ENCODE measurements around the gene KCTD10. TPM values are rescaled to one million over a fixed set of nuclear protein-coding genes. Genes with fewer than 3 reads are reported as not detected.

The KCTD10 gene
- total and polyA plus RNA-seq, 2 of the 13 experiments (the other 11 are each of a cell fraction or from before 2014, with no cell fraction given): 6.9 to 25.4 TPM

DNA sequence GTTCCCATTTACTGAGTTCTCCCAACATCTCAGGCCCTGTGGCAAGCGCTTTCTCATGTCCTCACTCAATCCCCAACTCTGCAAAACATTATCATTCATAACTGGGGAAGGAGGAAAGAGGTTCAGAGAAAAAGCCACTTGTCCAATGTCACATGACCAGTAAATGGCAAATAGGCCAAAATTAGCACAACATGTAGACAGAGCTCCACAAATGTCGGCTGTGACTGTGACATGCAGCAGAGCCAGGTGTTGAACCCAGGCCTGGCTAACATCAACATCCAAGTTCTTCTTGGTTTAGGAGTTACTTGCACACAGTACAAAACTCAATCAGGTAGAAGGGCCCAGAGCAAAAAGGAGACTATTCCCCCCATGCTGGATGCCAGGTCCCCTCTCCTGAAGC lies 10.8 kb downstream of the KCTD10 start:
- no peak overlapping the region for H3K4me2 ChIP-seq (ENCODE audit: low read depth, low read length)
- no peaks in the 10 kb centered on the region for H3K9me3 ChIP-seq (ENCODE audit: low read length)
- no peaks in the 10 kb centered on the region for H3K27me3 ChIP-seq (ENCODE audit: control insufficient read depth in 1 of 2, insufficient read depth in 2 of 2, low read length in 2 of 2)
- TF ChIP-seq BHLHE40 (IDR thresholded peaks at IDR 0.05; ENCODE audit: low read length): no peak
- no peak for TF ChIP-seq RBM39 (IDR thresholded peaks at IDR 0.05; ENCODE audit: low read depth, low read length, poor library complexity, severe bottlenecking)
- TF ChIP-seq MAFG (CRISPR knock-in tag; IDR thresholded peaks at IDR 0.05): no peak
- TF ChIP-seq FOXK2 (IDR thresholded peaks at IDR 0.05): no peak
- TF ChIP-seq, protein P1, sequence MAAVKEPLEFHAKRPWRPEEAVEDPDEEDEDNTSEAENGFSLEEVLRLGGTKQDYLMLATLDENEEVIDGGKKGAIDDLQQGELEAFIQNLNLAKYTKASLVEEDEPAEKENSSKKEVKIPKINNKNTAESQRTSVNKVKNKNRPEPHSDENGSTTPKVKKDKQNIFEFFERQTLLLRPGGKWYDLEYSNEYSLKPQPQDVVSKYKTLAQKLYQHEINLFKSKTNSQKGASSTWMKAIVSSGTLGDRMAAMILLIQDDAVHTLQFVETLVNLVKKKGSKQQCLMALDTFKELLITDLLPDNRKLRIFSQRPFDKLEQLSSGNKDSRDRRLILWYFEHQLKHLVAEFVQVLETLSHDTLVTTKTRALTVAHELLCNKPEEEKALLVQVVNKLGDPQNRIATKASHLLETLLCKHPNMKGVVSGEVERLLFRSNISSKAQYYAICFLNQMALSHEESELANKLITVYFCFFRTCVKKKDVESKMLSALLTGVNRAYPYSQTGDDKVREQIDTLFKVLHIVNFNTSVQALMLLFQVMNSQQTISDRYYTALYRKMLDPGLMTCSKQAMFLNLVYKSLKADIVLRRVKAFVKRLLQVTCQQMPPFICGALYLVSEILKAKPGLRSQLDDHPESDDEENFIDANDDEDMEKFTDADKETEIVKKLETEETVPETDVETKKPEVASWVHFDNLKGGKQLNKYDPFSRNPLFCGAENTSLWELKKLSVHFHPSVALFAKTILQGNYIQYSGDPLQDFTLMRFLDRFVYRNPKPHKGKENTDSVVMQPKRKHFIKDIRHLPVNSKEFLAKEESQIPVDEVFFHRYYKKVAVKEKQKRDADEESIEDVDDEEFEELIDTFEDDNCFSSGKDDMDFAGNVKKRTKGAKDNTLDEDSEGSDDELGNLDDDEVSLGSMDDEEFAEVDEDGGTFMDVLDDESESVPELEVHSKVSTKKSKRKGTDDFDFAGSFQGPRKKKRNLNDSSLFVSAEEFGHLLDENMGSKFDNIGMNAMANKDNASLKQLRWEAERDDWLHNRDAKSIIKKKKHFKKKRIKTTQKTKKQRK (IDR thresholded peaks at IDR 0.05; ENCODE audit: low read length): no peak
- no peak for TF ChIP-seq KMT2A (CRISPR knock-in tag; IDR thresholded peaks at IDR 0.05)
- TF ChIP-seq RORA (CRISPR knock-in tag; IDR thresholded peaks at IDR 0.05): no peak
- TF ChIP-seq, protein P2, sequence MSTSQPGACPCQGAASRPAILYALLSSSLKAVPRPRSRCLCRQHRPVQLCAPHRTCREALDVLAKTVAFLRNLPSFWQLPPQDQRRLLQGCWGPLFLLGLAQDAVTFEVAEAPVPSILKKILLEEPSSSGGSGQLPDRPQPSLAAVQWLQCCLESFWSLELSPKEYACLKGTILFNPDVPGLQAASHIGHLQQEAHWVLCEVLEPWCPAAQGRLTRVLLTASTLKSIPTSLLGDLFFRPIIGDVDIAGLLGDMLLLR (CRISPR knock-in tag; IDR thresholded peaks at IDR 0.05): no peak
- no peak for TF ChIP-seq KDM1A (CRISPR knock-in tag; IDR thresholded peaks at IDR 0.05)
- TF ChIP-seq MXI1 (IDR thresholded peaks at IDR 0.05; ENCODE audit: borderline replicate concordance, low read depth, low read length): no peak
- TF ChIP-seq, protein P3, sequence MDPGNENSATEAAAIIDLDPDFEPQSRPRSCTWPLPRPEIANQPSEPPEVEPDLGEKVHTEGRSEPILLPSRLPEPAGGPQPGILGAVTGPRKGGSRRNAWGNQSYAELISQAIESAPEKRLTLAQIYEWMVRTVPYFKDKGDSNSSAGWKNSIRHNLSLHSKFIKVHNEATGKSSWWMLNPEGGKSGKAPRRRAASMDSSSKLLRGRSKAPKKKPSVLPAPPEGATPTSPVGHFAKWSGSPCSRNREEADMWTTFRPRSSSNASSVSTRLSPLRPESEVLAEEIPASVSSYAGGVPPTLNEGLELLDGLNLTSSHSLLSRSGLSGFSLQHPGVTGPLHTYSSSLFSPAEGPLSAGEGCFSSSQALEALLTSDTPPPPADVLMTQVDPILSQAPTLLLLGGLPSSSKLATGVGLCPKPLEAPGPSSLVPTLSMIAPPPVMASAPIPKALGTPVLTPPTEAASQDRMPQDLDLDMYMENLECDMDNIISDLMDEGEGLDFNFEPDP (CRISPR knock-in tag; conservative IDR thresholded peaks at IDR 0.05): no peak
- TF ChIP-seq ZNF282 (IDR thresholded peaks at IDR 0.05; ENCODE audit: partially characterized antibody): no peak
- TF ChIP-seq SP4 (CRISPR knock-in tag; IDR thresholded peaks at IDR 0.05): no peak
- no peak for TF ChIP-seq ZNF124 (CRISPR knock-in tag; IDR thresholded peaks at IDR 0.05)
- TF ChIP-seq, protein P4, sequence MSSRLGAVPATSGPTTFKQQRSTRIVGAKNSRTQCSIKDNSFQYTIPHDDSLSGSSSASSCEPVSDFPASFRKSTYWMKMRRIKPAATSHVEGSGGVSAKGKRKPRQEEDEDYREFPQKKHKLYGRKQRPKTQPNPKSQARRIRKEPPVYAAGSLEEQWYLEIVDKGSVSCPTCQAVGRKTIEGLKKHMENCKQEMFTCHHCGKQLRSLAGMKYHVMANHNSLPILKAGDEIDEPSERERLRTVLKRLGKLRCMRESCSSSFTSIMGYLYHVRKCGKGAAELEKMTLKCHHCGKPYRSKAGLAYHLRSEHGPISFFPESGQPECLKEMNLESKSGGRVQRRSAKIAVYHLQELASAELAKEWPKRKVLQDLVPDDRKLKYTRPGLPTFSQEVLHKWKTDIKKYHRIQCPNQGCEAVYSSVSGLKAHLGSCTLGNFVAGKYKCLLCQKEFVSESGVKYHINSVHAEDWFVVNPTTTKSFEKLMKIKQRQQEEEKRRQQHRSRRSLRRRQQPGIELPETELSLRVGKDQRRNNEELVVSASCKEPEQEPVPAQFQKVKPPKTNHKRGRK (CRISPR knock-in tag; IDR thresholded peaks at IDR 0.05): no peak
- TF ChIP-seq GFI1 (CRISPR knock-in tag; IDR thresholded peaks at IDR 0.05; ENCODE audit: borderline replicate concordance): no peak
- TF ChIP-seq, protein P5, sequence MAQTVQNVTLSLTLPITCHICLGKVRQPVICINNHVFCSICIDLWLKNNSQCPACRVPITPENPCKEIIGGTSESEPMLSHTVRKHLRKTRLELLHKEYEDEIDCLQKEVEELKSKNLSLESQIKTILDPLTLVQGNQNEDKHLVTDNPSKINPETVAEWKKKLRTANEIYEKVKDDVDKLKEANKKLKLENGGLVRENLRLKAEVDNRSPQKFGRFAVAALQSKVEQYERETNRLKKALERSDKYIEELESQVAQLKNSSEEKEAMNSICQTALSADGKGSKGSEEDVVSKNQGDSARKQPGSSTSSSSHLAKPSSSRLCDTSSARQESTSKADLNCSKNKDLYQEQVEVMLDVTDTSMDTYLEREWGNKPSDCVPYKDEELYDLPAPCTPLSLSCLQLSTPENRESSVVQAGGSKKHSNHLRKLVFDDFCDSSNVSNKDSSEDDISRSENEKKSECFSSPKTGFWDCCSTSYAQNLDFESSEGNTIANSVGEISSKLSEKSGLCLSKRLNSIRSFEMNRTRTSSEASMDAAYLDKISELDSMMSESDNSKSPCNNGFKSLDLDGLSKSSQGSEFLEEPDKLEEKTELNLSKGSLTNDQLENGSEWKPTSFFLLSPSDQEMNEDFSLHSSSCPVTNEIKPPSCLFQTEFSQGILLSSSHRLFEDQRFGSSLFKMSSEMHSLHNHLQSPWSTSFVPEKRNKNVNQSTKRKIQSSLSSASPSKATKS (CRISPR knock-in tag; IDR thresholded peaks at IDR 0.05): no peak
- no peak for FAIRE-seq
- no peak overlapping the region for H3K27ac ChIP-seq (ENCODE audit: extremely low read length, insufficient read depth, low read length)
- in situ Hi-C loops (cut with HindIII; ENCODE audit: extremely low pct_ligation_motif_present, low pct_unique_long_range_greater_than_20kb) (no loop called here), intact Hi-C loops (cut with micrococcal nuclease; ENCODE audit: unreplicated experiment) (no loop called here)
- no peak for ATAC-seq
- no peak overlapping the region for H3K9ac ChIP-seq (ENCODE audit: insufficient read depth, low read depth, low read length)
- BruUV-seq (replicated peaks): no TSS peak
- POLR2A ChIA-PET: no interaction called here
- H2AFZ ChIP-seq (ENCODE audit: low read length): no peak overlapping the region
- 98% methylated on average over 2 of the region's 2 CpGs for WGBS (ENCODE audit: low lambda C conversion rate)
- peaks cover 31% of the 10 kb centered on the region for H3K79me2 ChIP-seq (ENCODE audit: insufficient read depth, low read length)
- H3K36me3 ChIP-seq (replicated peaks in 1 of 2; ENCODE audit: control insufficient read depth in 1 of 2, insufficient read depth in 2 of 2, low read length in 2 of 2): peaks cover 16 to 58% of the 10 kb centered on the region in 2 experiments; a peak in 4 of 5 replicates
- H3K4me3 ChIP-seq (replicated peaks in 1 of 3; ENCODE audit: insufficient read depth in 1 of 3, low read depth in 2 of 3, low read length in 3 of 3): no peak overlapping the region
- CTCF ChIA-PET (ENCODE audit: low intra/inter-chr PET ratio, low total read pairs): no interaction called here
- H4K20me1 ChIP-seq (ENCODE audit: insufficient read depth, low read length): no peaks in the 10 kb centered on the region
- DNase-seq (ENCODE audit: low spot score): no peak
- peaks cover 31% of the 10 kb centered on the region for H3K4me1 ChIP-seq (ENCODE audit: insufficient read depth, low read length)

Data from HepG2 (cell line).